HUES64 (cell line): Measurements from ENCODE around the gene NTRK3.

Experiments used
- H3K27ac ChIP-seq: 2 replicates; pipeline ENCODE4 v1.7.0; 2013; ENCODE audit warnings: low read depth, low read length, inconsistent platforms
- H3K27me3 ChIP-seq: 2 replicates; pipeline ENCODE4 v1.6.1; 2013; ENCODE audit warnings: mild to moderate bottlenecking, low read length; ENCODE audit not compliant: insufficient read depth
- H3K36me3 ChIP-seq: 2 replicates; pipeline ENCODE4 v1.6.1; 2013; ENCODE audit warnings: mild to moderate bottlenecking, low read length; ENCODE audit not compliant: insufficient read depth
- H3K4me1 ChIP-seq: 2 replicates; pipeline ENCODE4 v1.6.1; 2013; ENCODE audit warnings: mild to moderate bottlenecking, low read length, moderate library complexity; ENCODE audit not compliant: insufficient read depth
- H3K4me3 ChIP-seq: 2 replicates; pipeline ENCODE4 v1.5.1; 2013; ENCODE audit warnings: mild to moderate bottlenecking, low read length, moderate library complexity
- H3K9ac ChIP-seq: 2 replicates; pipeline ENCODE4 v1.6.1; 2013; ENCODE audit warnings: mild to moderate bottlenecking, low read depth, low read length
- H3K9me3 ChIP-seq: 2 replicates; pipeline ENCODE4 v1.6.1; 2013; ENCODE audit warnings: low read depth, low read length; ENCODE audit not compliant: insufficient read depth
- WGBS: fragments of 150-250, 120-280 bp; methylation state at CpG from one replicate; pipeline ENCODE4 v1.1.7; 2013; ENCODE audit warnings: missing lambda C conversion rate; 5-methylcytosine and 5-hydroxymethylcytosine counted together

The NTRK3 gene

GRCh38 chr15:88242586-88243555 lies 13.7 kb downstream of the NTRK3 start:
- WGBS: 91% methylated on average over 11 of the region's 11 CpGs
- Histone ChIP-seq H3K9ac (no peak overlapping the region), H3K27me3 (peaks cover 14% of the 10 kb centered on the region; the same call in 1 of the 2 replicates)

GRCh38 chr15:88241461-88241860 lies 15.1 kb downstream of the NTRK3 start:
- WGBS: 81% methylated on average over 9 of the region's 9 CpGs
- H3K27me3 ChIP-seq: peaks cover 7% of the 10 kb centered on the region; the same call in 1 of the 2 replicates
- H3K9me3 ChIP-seq: no peaks in the 10 kb centered on the region
- H3K27ac ChIP-seq: no peak overlapping the region
- peaks cover 2% of the 10 kb centered on the region; the same call in 1 of the 2 replicates for H3K4me1 ChIP-seq
- H3K9ac ChIP-seq: no peak overlapping the region
- H3K4me3 ChIP-seq: no peak overlapping the region
- no peaks in the 10 kb centered on the region for H3K36me3 ChIP-seq

More at GRCh38 chr15:88242586-88243555, 13.7 kb downstream of the NTRK3 start:
- H3K4me1 ChIP-seq: peaks cover 4% of the 10 kb centered on the region; the same call in 1 of the 2 replicates
- no peak overlapping the region for H3K4me3 ChIP-seq
- no peaks in the 10 kb centered on the region for H3K9me3 ChIP-seq
- no peaks in the 10 kb centered on the region for H3K36me3 ChIP-seq
- H3K27ac ChIP-seq: no peak overlapping the region

DNA sequence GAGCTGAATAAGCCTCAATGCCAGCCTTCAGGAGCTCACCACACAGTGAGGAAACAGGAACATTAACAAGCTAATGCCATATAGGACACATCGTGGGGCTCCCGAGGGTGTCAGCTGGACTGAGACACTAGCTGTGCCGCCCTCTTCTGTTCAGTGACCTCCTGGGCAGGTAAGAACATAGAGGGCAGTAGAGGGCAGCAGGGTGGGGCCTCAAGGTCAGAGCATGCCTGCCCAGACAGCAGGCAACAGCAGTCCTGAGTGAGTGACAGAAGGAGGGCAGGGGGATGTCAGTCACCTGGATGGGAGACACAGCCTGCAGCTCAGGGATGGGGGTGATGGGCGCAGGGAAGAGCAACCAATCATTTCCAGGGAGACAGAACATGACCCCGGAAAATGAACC lies 15.5 kb downstream of the NTRK3 start:
- H3K27ac ChIP-seq: no peak overlapping the region
- H3K4me3 ChIP-seq: no peak overlapping the region
- H3K36me3 ChIP-seq: no peaks in the 10 kb centered on the region
- 87% methylated on average over 5 of the region's 5 CpGs for WGBS
- H3K4me1 ChIP-seq: no peaks in the 10 kb centered on the region
- H3K27me3 ChIP-seq: peaks cover 3% of the 10 kb centered on the region; the same call in 1 of the 2 replicates
- H3K9ac ChIP-seq: no peak overlapping the region
- no peaks in the 10 kb centered on the region for H3K9me3 ChIP-seq

DNA sequence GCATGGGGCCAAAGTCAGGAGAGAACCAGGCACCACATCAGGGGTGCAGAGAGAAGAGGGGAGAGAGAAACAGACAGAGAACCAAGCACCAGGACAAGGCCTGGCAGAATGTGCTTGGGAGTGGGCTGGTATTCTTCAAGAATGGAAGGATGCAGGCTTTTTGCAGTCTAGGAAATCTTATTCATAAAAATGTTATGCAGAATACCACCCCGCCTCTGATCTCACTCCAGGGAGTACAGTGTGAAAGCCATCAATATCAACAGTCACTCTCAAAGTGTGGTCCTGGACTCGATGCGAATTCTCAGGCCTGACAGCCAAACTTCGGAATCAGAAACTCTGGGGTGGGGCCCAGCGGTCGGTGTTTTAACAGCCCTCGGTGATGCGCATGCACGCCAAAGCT lies 16.9 kb downstream of the NTRK3 start:
- H3K9me3 ChIP-seq: no peaks in the 10 kb centered on the region
- no peaks in the 10 kb centered on the region for H3K36me3 ChIP-seq
- no peak overlapping the region for H3K27ac ChIP-seq
- H3K9ac ChIP-seq: no peak overlapping the region
- 91% methylated on average over 9 of the region's 9 CpGs for WGBS
- H3K4me3 ChIP-seq: no peak overlapping the region
- H3K4me1 ChIP-seq: no peaks in the 10 kb centered on the region
- no peaks in the 10 kb centered on the region for H3K27me3 ChIP-seq

DNA sequence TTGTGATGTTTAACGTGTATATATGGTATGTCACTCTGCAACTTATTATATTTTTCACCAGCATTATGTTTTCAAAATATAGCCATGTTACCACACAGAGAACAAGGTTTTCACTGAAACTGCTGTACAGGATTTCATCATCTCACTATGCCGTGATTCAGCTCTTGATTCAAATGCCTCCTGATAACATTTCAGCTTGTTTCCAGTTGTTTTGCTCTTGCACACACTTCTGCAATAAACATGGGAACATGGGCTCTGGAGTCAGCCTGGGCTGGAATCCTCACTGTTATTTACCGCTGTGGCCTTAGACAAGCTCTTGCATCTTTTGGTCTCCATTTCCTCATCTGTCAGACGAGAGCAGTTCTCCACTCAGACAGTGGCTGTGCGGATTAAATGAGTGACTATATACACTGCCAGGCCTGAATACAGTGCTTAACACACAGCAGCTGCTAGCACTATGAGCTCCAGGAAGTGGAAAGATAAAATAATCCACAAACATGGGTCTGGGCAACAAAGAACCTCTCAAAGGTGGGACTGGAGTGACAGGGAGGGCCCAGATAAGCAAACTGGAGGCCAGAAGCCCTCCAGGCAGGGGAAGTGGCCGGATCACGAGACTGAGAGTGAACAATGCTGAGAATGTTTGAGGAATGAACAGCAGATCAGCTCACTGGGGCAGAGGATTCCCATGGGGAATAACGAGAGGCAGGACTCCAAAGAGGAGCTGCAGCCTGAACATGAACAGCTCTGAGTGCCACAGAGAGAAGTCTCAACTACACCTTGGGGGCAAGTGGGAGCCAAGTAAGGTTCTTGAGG lies 17.7 kb downstream of the NTRK3 start:
- Histone ChIP-seq H3K9ac (no peak overlapping the region), H3K4me3 (no peak overlapping the region), H3K4me1 (no peaks in the 10 kb centered on the region), H3K36me3 (no peaks in the 10 kb centered on the region), H3K9me3 (no peaks in the 10 kb centered on the region), H3K27me3 (no peaks in the 10 kb centered on the region), H3K27ac (no peak overlapping the region)
- 89% methylated on average over 7 of the region's 8 CpGs for WGBS

DNA sequence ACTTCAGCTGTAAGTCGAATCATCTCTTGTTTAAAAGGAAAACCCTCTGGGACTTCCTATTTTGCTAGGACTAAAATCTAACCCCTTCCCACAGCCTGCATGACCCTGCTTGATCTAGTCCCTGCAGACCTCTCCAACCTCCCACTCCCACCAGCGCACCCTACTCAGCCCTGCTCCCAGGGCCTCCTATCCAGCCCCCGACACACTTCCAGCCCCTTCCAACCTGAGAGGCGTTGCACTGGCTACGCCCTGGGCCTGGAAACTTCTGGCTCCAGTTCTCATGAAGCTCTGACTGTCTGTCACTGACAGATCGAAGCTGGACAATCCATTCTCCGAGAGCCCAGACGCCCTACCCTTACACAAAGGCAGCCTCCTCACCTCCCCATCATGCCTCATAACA lies 21.8 kb downstream of the NTRK3 start:
- WGBS: 95% methylated on average over 8 of the region's 8 CpGs
- Histone ChIP-seq H3K4me1 (peaks cover 10% of the 10 kb centered on the region; the same call in 1 of the 2 replicates), H3K27me3 (no peaks in the 10 kb centered on the region)

DNA sequence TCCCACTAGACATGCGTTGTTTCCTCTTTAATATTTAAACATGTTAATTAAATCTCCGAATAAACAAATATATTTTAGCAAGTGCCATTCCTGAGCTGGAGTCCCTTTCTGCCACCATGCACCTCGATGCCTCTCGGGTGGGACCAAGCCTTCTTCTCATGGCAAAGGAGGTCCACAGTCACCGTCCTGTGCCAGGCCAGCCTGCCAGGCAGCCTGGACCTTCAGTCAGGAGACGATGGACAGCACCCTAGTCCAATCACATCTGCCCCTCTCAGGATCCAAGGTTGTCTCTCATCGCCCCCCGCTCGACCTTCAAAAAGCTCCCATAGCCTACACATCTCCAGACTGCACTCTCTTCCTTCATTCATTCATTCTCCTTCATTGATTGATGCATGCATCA lies 22.6 kb downstream of the NTRK3 start:
- WGBS: 92% methylated on average over 9 of the region's 9 CpGs
- no peaks in the 10 kb centered on the region for H3K27me3 ChIP-seq
- no peak overlapping the region for H3K9ac ChIP-seq
- no peak overlapping the region for H3K27ac ChIP-seq
- no peaks in the 10 kb centered on the region for H3K36me3 ChIP-seq
- no peaks in the 10 kb centered on the region for H3K9me3 ChIP-seq
- peaks cover 10% of the 10 kb centered on the region; the same call in 1 of the 2 replicates for H3K4me1 ChIP-seq
- no peak overlapping the region for H3K4me3 ChIP-seq

More for the DNA sequence above, 21.8 kb downstream of the NTRK3 start:
- no peak overlapping the region for H3K27ac ChIP-seq
- H3K9ac ChIP-seq: no peak overlapping the region
- H3K9me3 ChIP-seq: no peaks in the 10 kb centered on the region
- H3K36me3 ChIP-seq: no peaks in the 10 kb centered on the region
- no peak overlapping the region for H3K4me3 ChIP-seq

- H3K27ac ChIP-seq: no peak overlapping the region
- no peak overlapping the region for H3K9ac ChIP-seq
- 79% methylated on average over 4 of the region's 4 CpGs for WGBS
- no peaks in the 10 kb centered on the region for H3K27me3 ChIP-seq
- no peaks in the 10 kb centered on the region for H3K36me3 ChIP-seq
- H3K9me3 ChIP-seq: no peaks in the 10 kb centered on the region
- H3K4me1 ChIP-seq: peaks cover 10% of the 10 kb centered on the region; the same call in 1 of the 2 replicates
- no peak overlapping the region for H3K4me3 ChIP-seq
Observed at GRCh38 chr15:88232771-88233201, 23.8 kb downstream of the NTRK3 start.

DNA sequence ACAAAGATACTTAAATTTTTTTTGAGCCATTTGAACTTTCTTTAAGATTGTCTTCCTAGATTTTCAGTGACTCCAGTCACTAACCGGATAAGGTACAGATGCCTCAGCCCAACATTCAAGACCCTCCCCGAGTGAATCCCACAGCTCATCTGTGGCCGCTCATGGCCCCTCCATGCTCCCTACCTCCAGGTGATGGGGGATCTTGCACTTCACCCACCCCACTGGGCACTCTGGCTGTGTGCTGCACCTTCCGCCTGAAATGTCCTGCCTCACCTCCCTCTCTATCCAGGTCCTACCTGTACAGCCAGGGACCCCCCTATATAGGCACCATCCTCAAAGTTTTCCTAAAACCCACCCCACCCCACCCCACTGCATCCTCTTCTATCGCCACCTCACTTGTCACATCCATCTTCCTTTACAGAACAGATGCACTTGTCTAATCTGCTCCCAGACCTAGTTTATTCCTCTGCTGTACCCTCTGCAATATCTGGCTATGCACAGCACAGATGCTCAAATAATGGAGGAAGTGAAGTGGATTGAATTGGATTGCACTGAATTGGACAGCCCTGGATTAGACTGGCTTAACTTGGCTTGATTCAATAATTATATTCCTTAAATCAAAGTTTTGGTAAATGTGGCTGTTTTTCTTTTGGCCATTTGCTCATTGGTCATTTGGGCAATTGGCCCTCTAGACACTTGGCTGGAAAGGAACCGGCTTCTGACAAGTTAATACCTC lies 24.5 kb downstream of the NTRK3 start:
- no peaks in the 10 kb centered on the region for H3K9me3 ChIP-seq
- no peaks in the 10 kb centered on the region for H3K27me3 ChIP-seq
- H3K36me3 ChIP-seq: no peaks in the 10 kb centered on the region
- no peak overlapping the region for H3K4me3 ChIP-seq
- H3K9ac ChIP-seq: no peak overlapping the region
- WGBS: 95% methylated on average over 6 of the region's 6 CpGs
- H3K4me1 ChIP-seq: peaks cover 10% of the 10 kb centered on the region; the same call in 1 of the 2 replicates
- no peak overlapping the region for H3K27ac ChIP-seq

- H3K36me3 ChIP-seq: no peaks in the 10 kb centered on the region
- H3K9ac ChIP-seq: no peak overlapping the region
- H3K27ac ChIP-seq: no peak overlapping the region
- H3K4me3 ChIP-seq: no peak overlapping the region
- H3K4me1 ChIP-seq: peaks cover 10% of the 10 kb centered on the region; the same call in 1 of the 2 replicates
- no peaks in the 10 kb centered on the region for H3K27me3 ChIP-seq
- 93% methylated on average over 2 of the region's 2 CpGs for whole genome bisulfite sequencing
- H3K9me3 ChIP-seq: no peaks in the 10 kb centered on the region
Observed at GRCh38 chr15:88230823-88231222, 25.7 kb downstream of the NTRK3 start.
